DND-41 (cell line): ENCODE data around the gene BCAS3.

Source experiments
- EZH2 ChIP-seq: IDR thresholded peaks from 3 replicates; pipeline ENCODE4 v1.6.1; 2012; ENCODE audit warnings: borderline replicate concordance, low read depth, mild to moderate bottlenecking, moderate library complexity, low read length, inconsistent platforms; ENCODE audit not compliant: severe bottlenecking
- TF ChIP-seq, protein P1 (sequence below): IDR thresholded peaks from 2 replicates; pipeline ENCODE4 v1.5.1; 2012; ENCODE audit warnings: borderline replicate concordance, low read length, moderate library complexity, mild to moderate bottlenecking; ENCODE audit not compliant: poor library complexity, severe bottlenecking; ENCODE audit errors: extremely low read depth

DNA sequence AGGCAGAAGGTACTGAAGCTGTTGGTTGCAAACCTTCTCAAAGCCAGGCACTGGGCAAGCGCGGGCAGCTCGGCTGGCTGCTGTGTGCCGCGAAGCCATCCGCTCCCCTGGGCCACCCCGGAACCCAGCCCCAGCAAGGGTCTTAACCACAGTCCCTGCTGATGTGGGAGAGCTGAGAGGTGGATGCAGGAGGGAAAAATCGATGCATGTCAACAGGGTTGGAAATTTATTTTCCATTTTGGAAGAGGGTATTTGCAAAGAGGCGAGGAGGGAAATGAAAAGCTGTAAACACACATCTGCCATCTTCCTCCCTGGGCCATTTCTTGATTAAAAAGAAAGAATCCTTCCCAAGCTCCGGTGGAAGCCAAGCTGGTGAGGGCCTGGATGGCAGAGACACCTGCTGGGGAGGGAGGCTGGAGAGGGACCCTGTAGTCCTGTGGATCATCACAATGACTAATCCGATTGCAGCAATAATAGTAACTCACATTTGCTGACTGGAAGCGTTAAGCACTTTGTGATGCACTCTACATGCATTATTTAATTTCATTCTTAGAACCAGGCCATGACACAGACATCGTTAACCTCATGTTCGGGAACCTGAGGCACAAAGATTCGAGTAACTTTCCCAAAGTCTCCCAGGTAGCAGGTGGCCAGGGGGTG is 708.1 kb downstream of the BCAS3 start:
- TF ChIP-seq, protein P1, sequence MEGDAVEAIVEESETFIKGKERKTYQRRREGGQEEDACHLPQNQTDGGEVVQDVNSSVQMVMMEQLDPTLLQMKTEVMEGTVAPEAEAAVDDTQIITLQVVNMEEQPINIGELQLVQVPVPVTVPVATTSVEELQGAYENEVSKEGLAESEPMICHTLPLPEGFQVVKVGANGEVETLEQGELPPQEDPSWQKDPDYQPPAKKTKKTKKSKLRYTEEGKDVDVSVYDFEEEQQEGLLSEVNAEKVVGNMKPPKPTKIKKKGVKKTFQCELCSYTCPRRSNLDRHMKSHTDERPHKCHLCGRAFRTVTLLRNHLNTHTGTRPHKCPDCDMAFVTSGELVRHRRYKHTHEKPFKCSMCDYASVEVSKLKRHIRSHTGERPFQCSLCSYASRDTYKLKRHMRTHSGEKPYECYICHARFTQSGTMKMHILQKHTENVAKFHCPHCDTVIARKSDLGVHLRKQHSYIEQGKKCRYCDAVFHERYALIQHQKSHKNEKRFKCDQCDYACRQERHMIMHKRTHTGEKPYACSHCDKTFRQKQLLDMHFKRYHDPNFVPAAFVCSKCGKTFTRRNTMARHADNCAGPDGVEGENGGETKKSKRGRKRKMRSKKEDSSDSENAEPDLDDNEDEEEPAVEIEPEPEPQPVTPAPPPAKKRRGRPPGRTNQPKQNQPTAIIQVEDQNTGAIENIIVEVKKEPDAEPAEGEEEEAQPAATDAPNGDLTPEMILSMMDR = no peak
- TF ChIP-seq EZH2 = no peak
